ENCODE results near the gene ASPM. TPM values are rescaled to one million over a fixed set of nuclear protein-coding genes. Genes with fewer than 3 reads are reported as not detected.

Gene ASPM
- total and polyA plus RNA-seq, 8 donors = 1.1 to 46.2 (median 21.8) TPM

DNA sequence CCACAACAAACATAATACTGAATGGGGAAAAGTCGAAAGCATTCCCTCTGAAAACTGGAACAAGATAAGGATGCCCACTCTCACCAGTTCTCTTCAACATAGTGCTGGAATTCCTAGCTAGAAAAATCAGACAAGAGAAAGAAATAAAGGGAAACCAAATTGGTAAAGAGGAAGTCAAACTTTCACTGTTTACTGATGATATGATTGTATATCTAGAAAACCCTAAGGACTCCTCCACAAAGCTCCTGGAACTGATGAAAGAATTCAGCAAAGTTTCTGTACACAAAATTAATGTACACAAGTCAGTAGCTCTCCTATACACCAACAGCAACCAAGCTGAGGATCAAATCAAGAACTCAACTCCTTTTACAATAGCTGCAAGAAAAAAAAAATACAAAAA, 72.5 kb downstream of the ASPM start:
- DNase-seq (no peak), ATAC-seq (no peak)
- Histone ChIP-seq H3K36me3 (no peaks in the 10 kb centered on the region), H3K4me3 (no peak overlapping the region), H3K27ac (no peak overlapping the region), H3K27me3 (no peaks in the 10 kb centered on the region), H3K4me1 (no peaks in the 10 kb centered on the region), H3K9me3 (peaks cover 0 to 4% of the 10 kb centered on the region in 2 donors)
- intact Hi-C loops (cut with DNase I) = no loop called here
- TF ChIP-seq, protein P1, sequence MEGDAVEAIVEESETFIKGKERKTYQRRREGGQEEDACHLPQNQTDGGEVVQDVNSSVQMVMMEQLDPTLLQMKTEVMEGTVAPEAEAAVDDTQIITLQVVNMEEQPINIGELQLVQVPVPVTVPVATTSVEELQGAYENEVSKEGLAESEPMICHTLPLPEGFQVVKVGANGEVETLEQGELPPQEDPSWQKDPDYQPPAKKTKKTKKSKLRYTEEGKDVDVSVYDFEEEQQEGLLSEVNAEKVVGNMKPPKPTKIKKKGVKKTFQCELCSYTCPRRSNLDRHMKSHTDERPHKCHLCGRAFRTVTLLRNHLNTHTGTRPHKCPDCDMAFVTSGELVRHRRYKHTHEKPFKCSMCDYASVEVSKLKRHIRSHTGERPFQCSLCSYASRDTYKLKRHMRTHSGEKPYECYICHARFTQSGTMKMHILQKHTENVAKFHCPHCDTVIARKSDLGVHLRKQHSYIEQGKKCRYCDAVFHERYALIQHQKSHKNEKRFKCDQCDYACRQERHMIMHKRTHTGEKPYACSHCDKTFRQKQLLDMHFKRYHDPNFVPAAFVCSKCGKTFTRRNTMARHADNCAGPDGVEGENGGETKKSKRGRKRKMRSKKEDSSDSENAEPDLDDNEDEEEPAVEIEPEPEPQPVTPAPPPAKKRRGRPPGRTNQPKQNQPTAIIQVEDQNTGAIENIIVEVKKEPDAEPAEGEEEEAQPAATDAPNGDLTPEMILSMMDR (IDR thresholded peaks at IDR 0.05) = no peak

DNA sequence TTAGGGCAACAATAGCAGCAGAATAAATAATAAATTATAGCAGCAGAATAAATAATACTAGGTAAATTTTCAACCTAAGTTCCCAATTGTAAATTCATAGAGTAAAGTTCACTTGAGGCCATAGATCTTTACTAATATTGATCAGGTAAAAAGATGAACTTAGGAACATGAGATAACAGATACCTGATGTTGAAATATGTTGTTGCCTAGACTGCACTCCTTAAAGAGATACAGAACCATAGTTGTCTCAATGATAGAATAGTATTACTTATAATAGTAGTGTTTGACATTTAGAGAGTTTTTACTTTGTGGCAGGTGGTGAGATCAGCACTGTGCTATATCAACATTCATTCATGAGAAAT, 79.0 kb downstream of the ASPM start:
- TF ChIP-seq, protein P1 (IDR thresholded peaks at IDR 0.05) = no peak
- H3K9me3 ChIP-seq = peaks cover 0 to 2% of the 10 kb centered on the region in 2 donors
- H3K4me3 ChIP-seq = no peak overlapping the region
- DNase-seq (no peak), ATAC-seq (no peak)
- intact Hi-C loops (cut with DNase I) = no loop called here
- no peaks in the 10 kb centered on the region for H3K4me1 ChIP-seq
- no peak overlapping the region for H3K27ac ChIP-seq
- H3K36me3 ChIP-seq = no peaks in the 10 kb centered on the region
- H3K27me3 ChIP-seq = no peaks in the 10 kb centered on the region

DNA sequence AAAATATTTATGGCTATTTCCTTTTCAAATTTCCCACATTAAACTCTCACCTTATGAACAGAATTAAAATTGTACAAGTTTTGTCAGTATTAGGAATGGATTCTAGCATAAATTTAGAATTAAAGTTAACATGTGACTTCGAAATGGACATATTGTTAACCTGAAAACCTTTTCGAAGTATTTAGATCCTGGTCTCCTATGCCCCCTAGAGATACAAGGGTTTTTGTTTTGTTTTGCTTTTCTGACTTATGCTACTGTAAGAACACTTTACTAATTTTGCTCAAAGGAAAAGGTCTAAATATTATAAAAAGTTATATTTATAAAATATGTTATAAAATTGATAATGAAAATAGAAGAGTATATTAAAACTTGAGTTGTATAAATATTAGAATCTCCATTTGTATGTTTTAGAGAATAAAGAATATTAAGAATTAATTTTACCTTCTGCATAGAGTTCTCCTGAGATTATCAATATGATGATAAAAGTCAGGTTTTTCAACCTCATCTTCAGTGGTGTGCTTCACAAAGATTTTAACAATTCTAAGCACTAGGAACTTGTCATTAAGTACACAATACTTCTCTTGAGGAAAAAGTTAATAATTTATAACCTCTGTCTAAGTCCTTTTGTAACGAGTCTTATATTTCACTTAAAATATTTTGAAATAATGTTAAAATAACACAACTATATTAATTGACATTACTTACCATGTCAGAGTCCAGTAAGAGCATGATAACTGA, 79.6 kb downstream of the ASPM start, which contains the start of gene F13B:
Gene F13B (minus strand): TSS at position 542 of the 738 bp plus-strand sequence. CDS start 37 bp downstream, at position 505.
- DNase-seq (peak in 1 of 4 donors; percentile 1), ATAC-seq (no peak)
- Histone ChIP-seq H3K9me3 (peaks cover 0 to 2% of the 10 kb centered on the region in 2 donors), H3K27ac (no peak within 1 kb of the TSS), H3K4me1 (no peaks in the 10 kb centered on the region), H3K27me3 (no peaks in the 10 kb centered on the region), H3K36me3 (no peaks in the 10 kb centered on the region), H3K4me3 (no peak within 1 kb of the TSS)
- intact Hi-C loops (cut with DNase I) = no loop called here
- TF ChIP-seq, protein P1 (IDR thresholded peaks at IDR 0.05) = no peak

DNA sequence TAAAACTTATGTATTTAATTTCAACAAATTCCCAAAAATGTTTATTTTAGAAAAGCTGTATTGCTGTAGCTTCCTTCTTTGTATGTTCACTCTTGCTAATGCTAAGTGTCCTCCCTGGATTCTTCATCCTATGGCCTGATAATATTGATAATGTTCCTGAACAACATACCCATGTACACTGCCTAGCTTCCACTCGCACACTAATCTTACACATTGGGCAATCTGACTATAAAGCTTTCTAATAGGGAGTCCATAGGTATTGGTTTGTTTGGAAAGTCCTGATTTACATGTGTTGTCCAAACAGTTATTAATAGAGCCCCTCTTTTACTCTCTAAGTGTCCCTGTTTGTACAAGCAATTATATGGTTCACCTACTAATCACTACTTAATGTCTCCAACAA, 80.2 kb downstream of the ASPM start:
- Histone ChIP-seq H3K36me3 (no peaks in the 10 kb centered on the region), H3K9me3 (peaks cover 0 to 2% of the 10 kb centered on the region in 2 donors), H3K4me3 (no peak overlapping the region), H3K27me3 (no peaks in the 10 kb centered on the region), H3K4me1 (no peaks in the 10 kb centered on the region), H3K27ac (no peak overlapping the region)
- DNase-seq (no peak), ATAC-seq (no peak)
- intact Hi-C loops (cut with DNase I) = no loop called here
- TF ChIP-seq, protein P1 (IDR thresholded peaks at IDR 0.05) = no peak

DNA sequence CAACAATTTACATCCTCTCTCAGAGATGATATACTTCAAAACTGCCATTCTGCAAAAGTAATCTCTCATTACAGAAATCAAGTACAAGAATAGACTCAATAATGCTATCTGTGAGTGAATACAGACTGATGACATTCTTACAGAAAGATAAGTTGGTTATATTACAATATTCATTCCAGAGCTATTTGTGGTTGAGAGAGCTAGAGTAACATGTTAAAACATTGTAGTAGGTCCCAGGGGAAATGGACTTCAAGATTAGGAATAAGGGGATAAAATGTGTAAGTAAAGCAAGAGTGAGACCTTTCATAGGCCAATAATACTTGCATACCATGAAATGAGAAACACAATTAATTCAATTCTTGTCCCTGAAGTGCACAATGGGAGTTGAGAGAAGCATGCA, 80.9 kb downstream of the ASPM start:
- intact Hi-C loops (cut with DNase I) = no loop called here
- ATAC-seq (no peak), DNase-seq (no peak)
- Histone ChIP-seq H3K4me3 (no peak overlapping the region), H3K27ac (no peak overlapping the region), H3K9me3 (peaks cover 0 to 2% of the 10 kb centered on the region in 2 donors), H3K27me3 (no peaks in the 10 kb centered on the region), H3K4me1 (no peaks in the 10 kb centered on the region), H3K36me3 (no peaks in the 10 kb centered on the region)
- TF ChIP-seq, protein P1 (IDR thresholded peaks at IDR 0.05) = no peak

All from left lung (tissue), 10 donors.